GM12873 (cell line): ENCODE results near the gene WBP1L.

ENCODE experiments used
- TF ChIP-seq, protein P1 (sequence below): IDR thresholded peaks from 2 replicates; pipeline ENCODE4 v1.5.1; 2012; ENCODE audit warnings: low read depth, mild to moderate bottlenecking, moderate library complexity, low read length, control low read depth; ENCODE audit not compliant: insufficient read depth; ENCODE audit errors: missing control alignments

WBP1L gene

GRCh38 chr10:102785818-102786217, 42.1 kb downstream of the WBP1L start:
- TF ChIP-seq, protein P1, sequence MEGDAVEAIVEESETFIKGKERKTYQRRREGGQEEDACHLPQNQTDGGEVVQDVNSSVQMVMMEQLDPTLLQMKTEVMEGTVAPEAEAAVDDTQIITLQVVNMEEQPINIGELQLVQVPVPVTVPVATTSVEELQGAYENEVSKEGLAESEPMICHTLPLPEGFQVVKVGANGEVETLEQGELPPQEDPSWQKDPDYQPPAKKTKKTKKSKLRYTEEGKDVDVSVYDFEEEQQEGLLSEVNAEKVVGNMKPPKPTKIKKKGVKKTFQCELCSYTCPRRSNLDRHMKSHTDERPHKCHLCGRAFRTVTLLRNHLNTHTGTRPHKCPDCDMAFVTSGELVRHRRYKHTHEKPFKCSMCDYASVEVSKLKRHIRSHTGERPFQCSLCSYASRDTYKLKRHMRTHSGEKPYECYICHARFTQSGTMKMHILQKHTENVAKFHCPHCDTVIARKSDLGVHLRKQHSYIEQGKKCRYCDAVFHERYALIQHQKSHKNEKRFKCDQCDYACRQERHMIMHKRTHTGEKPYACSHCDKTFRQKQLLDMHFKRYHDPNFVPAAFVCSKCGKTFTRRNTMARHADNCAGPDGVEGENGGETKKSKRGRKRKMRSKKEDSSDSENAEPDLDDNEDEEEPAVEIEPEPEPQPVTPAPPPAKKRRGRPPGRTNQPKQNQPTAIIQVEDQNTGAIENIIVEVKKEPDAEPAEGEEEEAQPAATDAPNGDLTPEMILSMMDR: no peak

- TF ChIP-seq, protein P1: no peak
Measured at GRCh38 chr10:102791754-102792395, 48.1 kb downstream of the WBP1L start.

- TF ChIP-seq, protein P1: no peak
Measured at GRCh38 chr10:102795453-102796406, 52.0 kb downstream of the WBP1L start.

DNA sequence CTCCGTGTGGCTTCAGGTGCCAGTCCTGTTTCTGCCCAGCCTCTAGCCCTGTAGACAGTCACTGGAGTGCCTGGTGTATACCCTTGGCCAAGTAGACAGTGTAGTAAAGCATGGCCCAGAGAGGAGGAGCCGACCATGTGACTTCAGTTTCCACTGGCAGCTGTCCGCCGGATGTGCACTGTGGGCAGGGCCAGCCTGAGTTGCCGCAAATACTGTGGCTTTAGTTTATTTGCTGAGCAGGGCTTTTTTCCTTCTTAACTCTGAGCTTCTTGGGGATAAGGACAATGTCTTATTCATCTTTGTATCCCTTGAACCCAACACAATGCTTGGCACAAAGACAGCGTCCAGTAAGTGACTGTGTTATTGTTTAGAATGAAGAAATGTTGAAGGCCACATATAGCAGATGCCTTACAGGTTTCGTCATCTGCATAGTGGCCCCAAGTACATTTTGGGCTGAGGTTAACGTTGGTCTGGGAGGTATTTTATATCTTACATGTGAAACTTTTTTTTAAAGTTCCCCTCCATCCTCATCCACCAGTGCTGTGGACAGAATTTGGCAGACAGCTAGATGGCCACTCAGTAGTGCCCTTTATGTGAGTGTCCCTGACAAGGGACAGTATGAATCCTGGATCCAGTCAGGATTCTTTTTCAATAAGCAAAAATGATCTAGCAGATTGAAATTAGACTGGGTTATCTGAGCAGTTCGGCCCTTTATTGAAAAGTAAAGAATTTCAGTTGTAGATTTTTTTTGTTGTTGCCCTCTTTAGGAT, 52.8 kb downstream of the WBP1L start:
- TF ChIP-seq, protein P1: no peak

GRCh38 chr10:102799691-102800471, 56.1 kb downstream of the WBP1L start:
- TF ChIP-seq, protein P1: no peak

GRCh38 chr10:102800611-102801335, 57.0 kb downstream of the WBP1L start:
- TF ChIP-seq, protein P1: no peak
